ENCODE data around the gene COPB2. TPM values are rescaled to one million over a fixed set of nuclear protein-coding genes. Genes with fewer than 3 reads are reported as not detected.

COPB2 gene
- total RNA-seq, 1 experiment from 2014 or later, result 156 TPM

DNA sequence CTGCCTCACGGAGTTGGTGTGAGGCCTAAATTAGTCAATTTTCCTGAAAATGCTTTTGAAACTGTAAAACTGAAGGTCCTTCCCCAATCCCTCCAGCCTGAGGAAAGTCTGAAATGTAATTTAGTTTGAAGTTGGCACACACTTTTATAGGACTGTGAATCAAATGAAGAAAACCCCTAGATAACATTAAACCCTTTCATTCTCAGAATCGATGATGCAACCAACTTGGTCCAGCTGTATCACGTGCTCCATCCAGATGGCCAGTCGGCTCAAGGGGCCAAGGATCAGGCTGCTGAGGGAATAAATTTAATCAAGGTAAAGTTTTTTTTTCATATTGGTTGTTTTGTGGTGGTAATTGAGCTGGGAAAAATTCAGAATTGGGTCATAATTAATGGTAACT is 34.0 kb downstream of the COPB2 start:
- no peak for TF ChIP-seq EZH2 (IDR thresholded peaks at IDR 0.05; ENCODE audit: low read depth)
- TF ChIP-seq, protein P1, sequence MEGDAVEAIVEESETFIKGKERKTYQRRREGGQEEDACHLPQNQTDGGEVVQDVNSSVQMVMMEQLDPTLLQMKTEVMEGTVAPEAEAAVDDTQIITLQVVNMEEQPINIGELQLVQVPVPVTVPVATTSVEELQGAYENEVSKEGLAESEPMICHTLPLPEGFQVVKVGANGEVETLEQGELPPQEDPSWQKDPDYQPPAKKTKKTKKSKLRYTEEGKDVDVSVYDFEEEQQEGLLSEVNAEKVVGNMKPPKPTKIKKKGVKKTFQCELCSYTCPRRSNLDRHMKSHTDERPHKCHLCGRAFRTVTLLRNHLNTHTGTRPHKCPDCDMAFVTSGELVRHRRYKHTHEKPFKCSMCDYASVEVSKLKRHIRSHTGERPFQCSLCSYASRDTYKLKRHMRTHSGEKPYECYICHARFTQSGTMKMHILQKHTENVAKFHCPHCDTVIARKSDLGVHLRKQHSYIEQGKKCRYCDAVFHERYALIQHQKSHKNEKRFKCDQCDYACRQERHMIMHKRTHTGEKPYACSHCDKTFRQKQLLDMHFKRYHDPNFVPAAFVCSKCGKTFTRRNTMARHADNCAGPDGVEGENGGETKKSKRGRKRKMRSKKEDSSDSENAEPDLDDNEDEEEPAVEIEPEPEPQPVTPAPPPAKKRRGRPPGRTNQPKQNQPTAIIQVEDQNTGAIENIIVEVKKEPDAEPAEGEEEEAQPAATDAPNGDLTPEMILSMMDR (conservative IDR thresholded peaks at IDR 0.05), result no peak
- Histone ChIP-seq H3K27me3 (ENCODE audit: insufficient read depth, low read depth) (no peaks in the 10 kb centered on the region), H3K4me1 (replicated peaks; ENCODE audit: insufficient read depth) (no peaks in the 10 kb centered on the region), H3K9me3 (ENCODE audit: insufficient read depth, low read depth) (no peaks in the 10 kb centered on the region), H3K9me2 (ENCODE audit: insufficient read depth) (no peaks in the 10 kb centered on the region), H4K20me1 (ENCODE audit: insufficient read depth) (peaks cover 11% of the 10 kb centered on the region), H3K27ac (no peak overlapping the region), H3K79me2 (ENCODE audit: low read depth) (no peaks in the 10 kb centered on the region), H3F3A (ENCODE audit: insufficient read depth, low read depth) (peaks cover 35% of the 10 kb centered on the region; the same call in 1 of the 2 replicates), H2AFZ (no peak overlapping the region), H3K4me2 (no peak overlapping the region), H3K4me3 (no peak overlapping the region), H3K36me3 (ENCODE audit: low read depth) (peaks cover 50% of the 10 kb centered on the region)
- intact Hi-C loops (cut with micrococcal nuclease; ENCODE audit: unreplicated experiment), result loop anchor here (2.0 to 10.0 kb wide), 2 partner anchors 25 to 1171 kb away; partner anchors contain the start of gene ARMC8
- BruUV-seq (replicated peaks), result no TSS peak
- ChIA-PET CTCF (no interaction called here), POLR2A (ENCODE audit: unreplicated experiment) (no interaction called here)
- DNase-seq, result no peak

GRCh38 chr3:139354661-139355060 is 34.8 kb downstream of the COPB2 start:
- no peak for DNase-seq
- Histone ChIP-seq H4K20me1 (ENCODE audit: insufficient read depth) (peaks cover 11% of the 10 kb centered on the region), H3K36me3 (ENCODE audit: low read depth) (peaks cover 45% of the 10 kb centered on the region), H3K4me1 (replicated peaks; ENCODE audit: insufficient read depth) (no peaks in the 10 kb centered on the region), H3K27me3 (ENCODE audit: insufficient read depth, low read depth) (no peaks in the 10 kb centered on the region), H2AFZ (no peak overlapping the region), H3F3A (ENCODE audit: insufficient read depth, low read depth) (peaks cover 35% of the 10 kb centered on the region; the same call in 1 of the 2 replicates), H3K4me3 (no peak overlapping the region), H3K27ac (no peak overlapping the region), H3K9me2 (ENCODE audit: insufficient read depth) (no peaks in the 10 kb centered on the region), H3K9me3 (ENCODE audit: insufficient read depth, low read depth) (no peaks in the 10 kb centered on the region), H3K4me2 (no peak overlapping the region), H3K79me2 (ENCODE audit: low read depth) (no peaks in the 10 kb centered on the region)
- intact Hi-C loops (cut with micrococcal nuclease; ENCODE audit: unreplicated experiment), result loop anchor here (2.0 to 10.0 kb wide), 2 partner anchors 26 to 1170 kb away; partner anchors contain the start of gene ARMC8
- CTCF ChIA-PET, result interaction anchor here (0.7 to 1.2 kb wide), 4 partner anchors 8 to 413 kb away, joined by 3 to 5 read pairs (median 4); partner anchors contain the start of gene MRPS22
- POLR2A ChIA-PET (ENCODE audit: unreplicated experiment), result interaction anchor here (1.5 kb wide), 1 partner anchor 35 kb away, joined by 5 read pairs; no protein-coding TSS in a partner anchor
- TF ChIP-seq EZH2 (IDR thresholded peaks at IDR 0.05; ENCODE audit: low read depth), result no peak
- TF ChIP-seq, protein P1 (conservative IDR thresholded peaks at IDR 0.05), result no peak
- no TSS peak for BruUV-seq (replicated peaks)

DNA sequence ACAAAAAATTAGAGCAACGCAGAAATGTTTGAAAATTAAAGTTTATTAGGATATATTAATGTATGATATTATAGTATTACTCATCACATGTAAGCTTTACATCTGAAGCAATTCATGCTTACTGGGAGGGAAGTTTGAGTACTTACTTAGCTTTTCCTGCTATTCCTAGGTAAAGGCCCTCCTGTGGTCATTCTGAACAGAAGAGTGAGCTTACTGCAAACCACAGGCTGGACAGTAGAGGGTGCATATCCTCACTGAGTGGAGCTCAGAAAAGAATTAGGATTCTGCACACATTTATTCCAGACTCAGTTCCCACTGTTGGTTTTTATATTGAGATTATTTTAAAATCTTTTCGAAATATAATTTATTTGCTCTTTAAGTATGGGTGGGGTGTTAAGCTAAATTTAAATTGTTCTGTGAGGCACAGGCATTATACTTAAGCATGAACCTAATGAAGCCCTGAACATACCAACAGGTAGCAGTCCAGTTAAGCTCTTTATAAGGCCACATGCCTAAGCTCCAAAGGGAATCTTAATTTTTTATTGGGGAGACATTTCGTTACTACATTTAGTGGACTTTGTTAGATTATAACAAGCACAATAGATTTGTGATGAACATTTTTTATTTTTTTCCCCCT is 35.4 kb downstream of the COPB2 start:
- CTCF ChIA-PET, result interaction anchor here (0.7 to 1.2 kb wide), 4 partner anchors 8 to 413 kb away, joined by 3 to 5 read pairs (median 4); partner anchors contain the start of gene MRPS22
- intact Hi-C loops (cut with micrococcal nuclease; ENCODE audit: unreplicated experiment), result loop anchor here (2.0 to 10.0 kb wide), 2 partner anchors 27 to 1169 kb away; partner anchors contain the start of gene ARMC8

More for the DNA sequence above, 35.4 kb downstream of the COPB2 start:
- H3F3A ChIP-seq (ENCODE audit: insufficient read depth, low read depth), result peaks cover 35% of the 10 kb centered on the region; the same call in 1 of the 2 replicates
- no peaks in the 10 kb centered on the region for H3K9me2 ChIP-seq (ENCODE audit: insufficient read depth)
- peaks cover 40% of the 10 kb centered on the region for H3K36me3 ChIP-seq (ENCODE audit: low read depth)
- H3K4me2 ChIP-seq, result no peak overlapping the region
- no peak overlapping the region for H2AFZ ChIP-seq
- H4K20me1 ChIP-seq (ENCODE audit: insufficient read depth), result peaks cover 11% of the 10 kb centered on the region
- H3K4me3 ChIP-seq, result no peak overlapping the region
- BruUV-seq (replicated peaks), result no TSS peak
- no peaks in the 10 kb centered on the region for H3K4me1 ChIP-seq (replicated peaks; ENCODE audit: insufficient read depth)
- H3K27ac ChIP-seq, result no peak overlapping the region
- no peaks in the 10 kb centered on the region for H3K9me3 ChIP-seq (ENCODE audit: insufficient read depth, low read depth)
- no peaks in the 10 kb centered on the region for H3K79me2 ChIP-seq (ENCODE audit: low read depth)
- no peaks in the 10 kb centered on the region for H3K27me3 ChIP-seq (ENCODE audit: insufficient read depth, low read depth)
- no peak for TF ChIP-seq EZH2 (IDR thresholded peaks at IDR 0.05; ENCODE audit: low read depth)
- TF ChIP-seq, protein P1 (conservative IDR thresholded peaks at IDR 0.05), result peak; percentile 74
- POLR2A ChIA-PET (ENCODE audit: unreplicated experiment), result interaction anchor here (0.6 to 1.5 kb wide), 2 partner anchors 36 to 432 kb away, joined by 5 read pairs; no protein-coding TSS in a partner anchor
- peak; percentile 25 to 42 for DNase-seq
